Astrocyte of the spinal cord (primary cell): ENCODE measurements around the gene PTPRD.

ENCODE experiments used
- DNase-seq: peaks from one replicate; pipeline ENCODE4 v3.0.0; 2011; ENCODE audit warnings: low read depth, low spot score
- H3K4me3 ChIP-seq: 2 replicates; pipeline ENCODE4 v1.5.1; 2011; ENCODE audit warnings: low read depth, mild to moderate bottlenecking, low read length, moderate library complexity
- CTCF ChIP-seq: IDR thresholded peaks from 2 replicates; pipeline ENCODE4 v1.5.1; 2012; ENCODE audit warnings: low read depth, mild to moderate bottlenecking, low read length, inconsistent platforms
- in situ Hi-C: cut with HindIII; loops from 2 replicates; pipeline ENCODE4 v1.10.0; 2017; ENCODE audit warnings: low sequenced_read_pairs

The PTPRD gene

GRCh38 chr9:10571699-10572098 lies 41.1 kb downstream of the PTPRD start:
- H3K4me3 ChIP-seq: no peak overlapping the region
- no peak for DNase-seq
- in situ Hi-C loops: no loop called here
- no peak for TF ChIP-seq CTCF

DNA sequence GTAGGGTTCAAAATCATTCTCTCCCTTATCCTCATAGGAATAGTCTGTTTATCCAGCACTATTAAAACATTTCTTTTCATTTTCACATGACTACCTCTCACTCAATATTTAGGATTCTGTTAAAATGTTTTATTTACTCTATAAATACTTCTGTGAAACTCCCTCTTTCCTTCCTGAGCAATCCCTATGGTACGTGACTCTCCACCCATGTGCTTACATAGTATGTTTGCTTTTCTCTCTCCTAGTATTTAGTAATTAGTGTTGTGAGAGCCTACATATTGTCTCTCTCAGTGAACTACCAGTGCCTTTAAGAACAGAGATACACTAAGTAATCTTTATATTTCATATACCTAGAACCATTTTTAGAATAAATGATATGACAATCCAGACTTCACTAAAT lies 46.0 kb downstream of the PTPRD start:
- in situ Hi-C loops: no loop called here
- no peak for DNase-seq
- no peak overlapping the region for H3K4me3 ChIP-seq
- TF ChIP-seq CTCF: no peak

DNA sequence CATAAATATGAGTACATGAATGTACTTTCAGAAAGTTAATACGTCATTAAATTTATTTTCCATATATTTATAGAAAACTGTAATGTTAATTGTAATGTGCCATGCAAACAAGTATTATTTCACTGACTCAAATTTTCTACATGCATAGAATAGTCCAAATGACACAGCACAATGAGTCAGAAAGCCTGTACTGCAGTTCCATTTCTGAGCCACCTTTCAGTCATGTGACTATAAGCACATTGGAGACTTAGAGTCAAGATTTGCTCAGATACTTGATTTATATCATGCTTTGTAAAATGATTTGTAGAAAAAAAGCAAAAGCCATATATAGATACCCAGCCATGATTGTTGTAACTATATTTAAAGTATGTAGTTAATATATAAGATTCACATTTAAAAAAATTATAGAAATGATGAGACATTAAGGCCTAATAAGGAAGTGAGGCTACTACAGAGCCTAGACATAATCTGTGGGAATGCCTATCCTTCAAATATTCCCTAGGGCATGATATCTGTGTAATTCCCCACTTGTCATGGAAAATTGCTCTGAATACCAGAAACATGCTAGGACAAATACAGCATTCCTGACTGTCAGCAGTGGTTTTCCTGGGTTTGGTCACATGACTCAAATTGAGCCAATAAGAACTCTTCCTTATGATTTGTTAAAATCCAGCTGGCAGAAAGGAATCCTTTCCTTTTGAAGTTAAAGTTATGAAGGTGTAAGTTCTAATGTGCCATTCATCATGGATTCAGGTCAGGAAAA lies 50.0 kb downstream of the PTPRD start:
- H3K4me3 ChIP-seq: no peak overlapping the region
- DNase-seq: peak; percentile 3
- in situ Hi-C loops: no loop called here
- TF ChIP-seq CTCF: no peak

DNA sequence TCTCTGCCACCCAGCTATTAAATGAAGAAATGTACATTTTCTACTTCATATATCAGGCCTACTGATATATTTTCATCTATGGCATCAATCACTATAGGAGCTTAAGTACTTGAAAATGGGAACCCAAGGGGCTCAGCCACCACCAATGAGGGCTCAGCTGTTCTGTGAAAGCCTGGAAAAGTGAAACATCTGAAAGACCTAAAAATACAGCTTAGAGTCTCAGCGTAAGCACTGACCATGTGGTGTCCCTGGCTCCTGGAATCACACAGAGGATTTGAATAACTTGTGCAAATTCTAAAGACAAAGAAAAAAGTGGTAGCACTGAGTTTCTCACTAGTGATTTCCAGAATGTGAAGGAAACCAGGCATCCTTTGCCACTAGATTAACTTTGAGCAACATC lies 64.5 kb downstream of the PTPRD start:
- TF ChIP-seq CTCF: no peak
- H3K4me3 ChIP-seq: no peak overlapping the region
- in situ Hi-C loops: no loop called here
- DNase-seq: no peak

- H3K4me3 ChIP-seq: no peak overlapping the region
- in situ Hi-C loops: no loop called here
- DNase-seq: no peak
- TF ChIP-seq CTCF: no peak
These were observed 74.7 kb downstream of the PTPRD start for GRCh38 chr9:10538073-10538472.

DNA sequence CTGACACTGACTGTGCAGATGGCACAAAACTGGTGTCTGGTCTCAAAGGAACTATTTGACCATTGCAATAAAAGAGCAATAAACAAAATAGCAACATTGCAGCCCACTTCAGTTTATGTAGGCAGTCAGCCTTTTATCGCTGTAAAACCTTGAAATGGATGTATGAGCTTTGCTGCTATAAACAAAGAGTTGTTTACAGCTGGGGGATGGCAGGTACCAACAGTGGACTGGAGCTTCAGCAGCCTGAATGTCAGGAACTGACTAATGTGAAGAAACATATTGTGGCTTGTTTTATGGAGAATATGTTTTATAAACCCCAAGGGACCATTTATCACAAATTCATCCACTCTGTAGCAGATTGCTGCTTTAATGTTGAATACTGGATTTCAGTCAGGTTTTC lies 78.0 kb downstream of the PTPRD start:
- in situ Hi-C loops: no loop called here
- TF ChIP-seq CTCF: no peak
- no peak overlapping the region for H3K4me3 ChIP-seq
- no peak for DNase-seq
